NCI-H2227 (cell line): ENCODE measurements around the gene TCL1B.
"Not testable (repeated sequence)": the region's sequence is repeated elsewhere in the genome, so short reads cannot be mapped to it uniquely, and the experiment has no call there.

ENCODE experiments used
- DNase-seq: peaks from one replicate; lab custom pipeline; 2025; ENCODE audit not compliant: unreplicated experiment; lab: John Stamatoyannopoulos, UW

TCL1B gene, protein sequence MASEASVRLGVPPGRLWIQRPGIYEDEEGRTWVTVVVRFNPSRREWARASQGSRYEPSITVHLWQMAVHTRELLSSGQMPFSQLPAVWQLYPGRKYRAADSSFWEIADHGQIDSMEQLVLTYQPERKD

DNA sequence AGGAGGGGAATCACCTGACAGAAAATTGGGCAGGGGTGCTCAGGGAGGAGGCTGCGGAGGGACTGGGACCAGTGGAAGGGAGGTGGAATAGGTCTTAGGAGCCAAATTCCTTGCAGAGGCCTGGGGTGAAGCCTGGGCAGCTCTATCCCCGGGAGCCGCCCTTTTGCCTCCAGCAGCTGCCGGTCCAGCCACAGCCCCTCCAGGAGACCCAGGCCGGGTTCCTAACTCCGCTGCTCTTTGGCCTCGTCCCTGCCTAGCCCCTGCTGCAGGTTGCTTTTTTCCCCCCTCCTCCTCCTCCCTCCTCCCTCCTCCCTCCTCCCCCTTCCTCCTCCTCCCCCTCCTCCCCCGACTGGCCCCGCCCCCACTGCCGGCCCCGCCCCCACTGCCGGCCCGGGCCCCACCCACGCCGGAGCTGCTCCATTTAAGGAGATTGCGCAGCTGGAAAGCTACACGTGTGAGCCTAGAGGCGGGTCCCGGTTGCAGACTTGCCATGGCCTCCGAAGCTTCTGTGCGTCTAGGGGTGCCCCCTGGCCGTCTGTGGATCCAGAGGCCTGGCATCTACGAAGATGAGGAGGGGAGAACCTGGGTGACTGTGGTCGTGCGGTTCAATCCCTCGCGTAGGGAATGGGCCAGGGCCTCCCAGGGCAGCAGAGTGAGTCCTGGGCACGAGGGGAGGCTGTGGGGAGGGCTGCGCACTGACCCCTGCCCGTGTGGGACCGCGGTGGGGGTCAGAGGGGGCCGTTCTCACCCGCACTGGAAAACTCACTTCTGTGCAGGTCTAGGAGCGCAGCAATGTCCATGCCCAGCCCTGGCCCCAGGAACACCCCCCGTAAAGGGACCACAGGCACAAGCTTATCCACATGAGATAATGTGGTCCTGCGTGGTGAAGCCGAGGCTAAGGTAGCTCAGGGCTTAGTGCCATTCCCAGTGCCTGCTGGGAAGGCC lies at the start of gene TCL1B:
TCL1B (plus strand) TSS at position 449 of the 945 bp plus-strand sequence; CDS start at position 491, 42 bp downstream.
- DNase-seq, result no peak

DNA sequence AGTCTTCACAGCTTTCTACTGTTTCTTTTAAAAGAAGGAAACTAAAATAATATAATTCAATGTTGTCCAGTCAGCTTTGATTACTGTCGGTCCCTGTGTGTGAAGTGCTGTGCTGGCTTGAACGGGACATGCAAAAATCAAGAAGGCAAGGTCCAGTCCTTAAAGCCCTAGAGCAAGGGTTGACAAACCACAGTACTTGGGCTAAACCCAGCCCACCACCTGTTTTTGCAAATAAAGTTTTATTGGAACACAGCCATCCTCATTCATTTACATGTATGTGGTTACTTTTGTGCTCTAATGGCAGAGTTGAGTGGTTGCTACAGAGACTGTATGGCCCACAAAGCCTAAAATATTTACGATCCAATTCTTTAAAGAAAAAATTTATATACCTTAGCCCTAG lies 41.2 kb upstream of the TCL1B start:
- DNase-seq, result no peak

DNA sequence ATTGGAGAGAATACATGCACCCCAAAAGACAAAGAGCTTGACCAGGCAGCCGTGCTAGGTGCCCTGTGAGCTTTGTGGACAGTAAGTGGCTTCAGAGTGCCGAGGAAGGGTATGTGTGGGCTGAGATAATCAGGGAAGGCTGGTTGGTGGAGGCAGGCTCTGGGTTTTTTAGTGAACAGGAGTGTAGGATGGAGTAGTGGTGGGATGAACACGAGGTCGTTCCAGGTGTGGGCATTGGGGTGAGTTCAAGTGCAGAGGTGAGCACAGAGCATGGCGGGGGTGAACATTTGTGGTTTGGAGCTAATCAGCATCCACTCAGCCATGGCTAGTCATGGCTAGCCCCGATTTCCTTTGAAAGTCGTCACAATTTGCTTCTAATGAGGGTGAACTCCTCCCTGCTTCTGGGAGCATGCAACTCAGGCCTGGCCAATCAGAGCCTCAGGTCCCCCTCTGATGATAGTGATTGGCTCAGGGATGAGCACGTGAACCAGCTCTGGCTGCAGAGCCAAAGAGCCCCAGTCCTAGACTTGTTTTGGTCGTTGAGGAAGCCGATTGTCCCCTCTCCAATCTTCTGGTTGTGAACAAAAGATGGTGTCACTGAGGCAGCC lies 40.7 kb upstream of the TCL1B start:
- no peak for DNase-seq

DNA sequence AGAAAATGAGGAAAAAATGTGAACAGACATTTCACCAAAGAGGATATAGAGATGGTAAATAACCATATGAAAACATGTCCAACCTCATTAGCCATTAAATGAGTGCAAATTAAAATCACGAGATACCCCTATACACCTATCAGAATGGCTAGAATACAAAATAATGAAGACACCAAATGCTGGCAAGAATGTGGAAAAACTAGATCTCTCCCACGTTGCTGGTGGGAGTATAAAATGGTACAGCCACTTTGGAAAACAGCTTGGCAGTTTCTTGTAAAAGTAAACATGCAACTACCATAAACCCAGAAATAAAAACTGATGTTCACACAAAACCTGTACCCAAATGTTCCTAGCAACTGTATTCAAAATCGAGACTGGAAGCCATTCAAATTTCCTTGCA lies 38.3 kb upstream of the TCL1B start:
- no peak for DNase-seq

DNA sequence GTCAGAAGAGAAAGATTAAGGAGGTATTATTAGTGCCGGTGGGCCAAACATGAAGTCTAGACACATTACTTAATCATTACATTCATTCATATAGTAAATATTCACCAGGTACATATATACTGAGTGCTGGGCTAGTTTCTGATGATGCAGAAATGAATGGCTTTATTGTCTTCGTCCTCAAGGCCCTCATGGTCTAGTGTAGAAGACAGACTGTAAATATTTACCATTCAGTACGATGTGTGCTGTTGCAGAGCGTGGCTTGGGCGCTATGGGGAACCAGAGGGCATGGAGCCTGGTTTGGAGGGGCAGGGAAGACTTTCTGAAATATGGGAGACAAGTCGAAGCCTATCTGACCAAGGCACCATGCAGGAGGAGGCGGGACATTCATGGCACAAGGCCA lies 37.0 kb upstream of the TCL1B start:
- DNase-seq, result no peak

DNA sequence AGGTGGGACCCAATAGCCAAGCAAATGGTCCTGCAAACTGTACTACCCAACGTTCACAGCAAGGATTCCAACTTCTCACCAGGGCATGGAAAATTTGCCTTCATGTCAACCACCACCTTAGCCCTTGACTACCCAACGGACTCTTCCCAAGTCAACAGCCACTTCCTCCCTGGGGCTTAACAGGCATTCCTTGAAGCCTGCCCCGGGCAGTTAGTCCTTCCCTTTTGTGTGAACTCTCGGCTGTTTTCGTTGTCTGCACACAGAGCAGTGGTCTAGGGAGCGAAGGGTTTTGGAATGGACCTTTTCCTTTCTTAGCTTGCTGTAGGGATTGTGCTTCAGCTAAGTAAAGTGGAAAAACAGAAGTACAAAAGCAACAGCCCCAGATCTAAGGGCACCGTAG lies 35.2 kb upstream of the TCL1B start:
- DNase-seq, result no peak

DNA sequence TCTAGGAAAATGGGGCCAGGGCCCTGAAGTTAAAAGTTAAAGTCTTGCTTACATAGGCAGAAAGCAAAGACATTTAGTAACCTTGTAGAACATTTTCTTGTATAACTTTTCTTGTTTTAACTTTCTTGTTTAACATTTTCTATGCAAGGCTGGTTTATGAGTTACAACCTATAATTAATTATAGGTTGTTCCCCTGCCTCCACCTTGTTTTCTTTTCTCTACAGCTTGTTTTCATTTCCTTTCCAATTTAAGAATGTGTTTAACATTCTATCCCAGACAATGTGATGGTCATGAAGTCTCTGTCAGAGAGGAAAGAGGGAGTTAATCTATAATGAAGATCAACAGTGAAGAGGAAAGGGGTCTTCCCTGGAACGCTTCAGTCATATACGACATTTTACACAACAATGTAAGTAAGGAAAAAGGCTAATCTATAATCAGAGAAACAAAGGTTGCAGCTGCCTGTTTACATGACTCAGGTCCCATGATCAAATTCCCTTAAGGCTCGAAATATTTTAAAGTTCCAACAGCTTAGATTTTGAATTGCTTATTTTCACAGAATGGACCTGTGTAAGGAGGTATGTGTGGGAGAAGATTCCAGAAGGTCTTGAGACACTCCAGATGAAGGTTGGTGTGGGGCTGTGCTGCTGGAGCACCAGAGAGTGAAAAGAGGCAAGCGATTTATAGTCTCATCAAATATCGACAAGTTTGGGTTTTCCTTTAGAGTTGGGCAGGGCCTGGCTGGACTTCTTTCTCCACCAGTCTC lies 34.2 kb upstream of the TCL1B start:
- no peak for DNase-seq

DNA sequence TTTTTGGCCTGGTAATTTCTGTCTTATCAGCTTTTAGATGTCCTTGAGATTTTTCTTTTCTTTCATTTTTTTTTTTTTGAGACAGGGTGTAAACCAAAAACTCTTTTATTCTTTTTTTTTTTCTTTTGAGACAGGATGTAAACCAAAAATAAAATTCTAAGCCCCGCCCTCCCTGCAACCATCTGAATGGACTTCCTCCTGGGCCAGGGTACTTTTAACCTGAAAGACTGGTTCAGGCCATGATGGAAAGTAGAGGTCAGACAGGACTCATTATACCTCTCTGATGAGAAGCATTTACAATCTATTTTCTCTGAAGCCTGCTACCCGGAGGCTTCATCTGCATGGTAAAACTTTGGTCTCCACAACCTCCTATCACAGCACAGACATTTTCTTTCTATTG lies 33.5 kb upstream of the TCL1B start:
- DNase-seq, result no peak

DNA sequence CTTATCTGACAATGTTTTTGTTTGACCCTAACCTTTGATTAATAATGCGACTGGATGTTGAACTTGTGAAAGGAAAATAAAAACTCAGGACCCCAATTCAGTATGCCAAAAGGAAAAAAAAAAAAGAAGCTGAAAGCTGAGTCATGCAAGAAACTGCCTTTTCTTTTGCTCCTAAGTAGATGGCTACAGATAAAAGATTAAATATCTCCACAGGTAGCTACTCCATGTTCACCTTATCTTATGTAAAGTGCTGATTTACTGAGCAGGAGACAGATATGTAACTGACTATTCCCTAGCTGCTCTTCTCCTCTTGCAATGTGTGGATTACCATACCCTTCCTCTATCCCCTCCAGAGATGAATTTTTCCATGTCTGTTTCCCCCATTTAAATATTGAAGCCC lies 30.8 kb upstream of the TCL1B start:
- DNase-seq, result no peak

DNA sequence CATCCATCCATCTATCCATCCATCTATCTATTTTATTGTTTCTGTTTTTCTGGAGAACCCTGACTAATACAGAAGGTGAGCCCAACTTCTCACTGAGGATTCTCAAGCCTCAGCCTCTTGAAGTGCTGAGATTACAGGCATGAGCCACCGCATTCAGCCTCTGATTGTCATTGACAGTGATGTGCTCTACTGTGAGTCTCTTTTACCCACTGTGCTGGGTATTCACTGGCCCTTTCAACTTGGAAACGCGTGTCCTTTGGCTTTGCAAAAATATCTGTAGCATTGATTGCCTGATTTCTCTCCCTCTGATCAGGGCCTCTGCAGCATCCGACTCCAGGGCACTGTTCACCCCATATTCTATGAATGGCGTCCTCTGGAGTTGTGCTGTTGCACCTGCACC lies 29.6 kb upstream of the TCL1B start:
- no peak for DNase-seq

DNA sequence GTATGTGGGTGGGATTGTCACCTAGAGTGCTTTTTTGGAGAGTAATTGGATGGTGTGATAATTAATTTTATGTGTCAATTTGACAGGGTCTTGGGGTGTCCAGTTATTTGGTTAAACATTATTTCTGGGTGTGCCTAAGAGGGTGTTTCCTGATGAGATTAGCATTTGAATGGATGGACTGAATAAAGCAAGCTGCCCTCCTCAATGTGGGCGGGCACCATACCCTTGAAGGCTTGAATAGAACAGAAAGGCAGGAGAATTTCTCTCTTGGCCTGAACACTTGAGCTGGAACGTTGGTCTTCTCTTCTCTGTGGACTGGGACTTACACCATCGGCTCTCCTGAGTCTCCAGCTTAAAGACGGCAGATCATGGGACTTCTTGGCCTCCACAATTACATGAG lies 28.8 kb upstream of the TCL1B start:
- DNase-seq, result no peak

DNA sequence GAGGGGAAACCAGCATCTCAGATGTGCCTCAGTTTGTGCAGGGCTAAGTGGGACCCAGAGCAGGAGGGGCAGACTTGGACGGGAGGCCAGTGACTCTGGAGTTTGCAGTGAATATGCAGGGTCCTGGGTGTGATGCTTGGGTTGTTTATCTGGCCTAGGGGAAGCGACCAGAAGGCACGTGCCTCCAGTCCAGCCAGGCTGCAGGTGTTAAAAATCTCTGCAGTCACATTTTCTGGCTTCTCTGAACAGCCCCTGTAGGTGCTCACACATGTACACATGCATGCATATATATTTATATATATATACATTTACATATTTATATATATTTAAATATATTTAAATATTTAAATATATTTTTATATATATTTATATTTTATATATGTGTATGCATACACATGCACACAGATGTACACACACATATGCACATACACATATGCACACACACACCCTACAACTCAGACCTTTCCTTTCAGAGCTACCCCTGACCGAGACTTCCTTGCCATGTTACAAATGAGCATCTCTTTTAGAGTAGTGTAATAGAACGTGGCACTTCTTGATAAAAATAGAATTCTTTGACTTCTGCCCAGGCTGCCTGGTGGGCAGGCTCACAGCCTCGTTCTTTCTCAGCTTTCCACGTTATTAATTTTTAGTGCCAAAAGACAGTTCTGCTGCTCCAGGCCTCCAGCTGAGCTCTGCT lies 26.8 kb upstream of the TCL1B start:
- no peak for DNase-seq

DNA sequence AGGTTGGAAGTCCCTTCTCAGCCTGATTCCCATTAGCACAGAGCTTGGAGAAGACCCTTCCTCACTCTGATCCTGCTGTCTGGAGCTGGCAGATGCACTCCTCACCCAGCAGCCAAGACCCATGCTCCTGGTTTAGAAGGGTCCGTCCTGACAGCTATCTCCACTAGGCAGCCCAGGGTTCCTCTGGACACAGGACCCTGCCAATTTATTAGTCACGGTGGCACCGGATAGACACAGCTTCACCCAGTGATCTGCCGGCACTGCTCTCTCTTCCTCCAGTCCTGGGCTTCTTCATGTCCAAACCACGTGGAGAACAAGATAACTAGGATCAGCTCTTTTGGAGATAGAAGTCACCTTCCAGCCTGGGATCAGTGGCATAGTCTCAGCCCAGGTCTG lies 26.2 kb upstream of the TCL1B start:
- no peak for DNase-seq

DNA sequence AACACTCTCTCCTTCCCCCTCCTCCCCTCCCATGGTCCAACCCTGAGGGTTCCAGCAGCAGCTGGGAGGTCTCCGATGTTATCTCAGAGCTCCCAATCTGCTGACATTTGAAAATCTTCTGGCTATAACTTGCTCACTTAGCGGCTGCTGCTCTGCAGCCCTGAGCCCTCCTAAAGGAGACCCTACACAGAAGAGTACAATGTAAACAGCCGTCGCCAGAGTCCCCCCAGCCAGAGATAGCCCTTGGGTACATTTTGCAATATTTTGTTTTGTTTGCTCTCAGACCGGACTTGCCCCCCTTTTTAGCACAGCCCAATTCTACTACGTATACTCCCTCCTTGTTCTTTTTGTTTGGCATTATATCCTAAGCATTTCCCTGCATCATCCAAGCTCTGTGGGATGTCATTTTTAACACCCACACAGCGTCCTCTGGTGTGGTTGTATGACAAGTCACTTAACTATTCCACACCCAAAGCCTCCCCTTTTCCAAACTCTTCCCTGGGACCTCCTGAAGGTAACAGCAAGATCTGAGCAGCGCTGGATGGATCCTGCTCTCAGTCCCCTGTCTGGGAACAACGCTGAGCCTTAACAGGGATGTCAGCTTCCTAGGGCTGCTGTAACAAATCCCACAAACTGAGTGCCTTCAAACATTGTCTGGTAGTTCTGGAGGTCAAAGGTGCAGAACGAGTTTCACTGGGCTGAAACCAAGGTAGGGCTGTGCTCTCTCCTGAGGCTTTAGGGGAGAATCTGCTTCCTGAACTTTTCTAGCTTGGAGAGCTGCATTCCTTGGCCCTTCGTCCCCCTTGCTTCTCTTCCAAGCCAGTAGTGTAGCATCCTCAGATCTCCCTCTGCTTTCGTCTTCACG lies 25.3 kb upstream of the TCL1B start:
- no peak for DNase-seq

DNA sequence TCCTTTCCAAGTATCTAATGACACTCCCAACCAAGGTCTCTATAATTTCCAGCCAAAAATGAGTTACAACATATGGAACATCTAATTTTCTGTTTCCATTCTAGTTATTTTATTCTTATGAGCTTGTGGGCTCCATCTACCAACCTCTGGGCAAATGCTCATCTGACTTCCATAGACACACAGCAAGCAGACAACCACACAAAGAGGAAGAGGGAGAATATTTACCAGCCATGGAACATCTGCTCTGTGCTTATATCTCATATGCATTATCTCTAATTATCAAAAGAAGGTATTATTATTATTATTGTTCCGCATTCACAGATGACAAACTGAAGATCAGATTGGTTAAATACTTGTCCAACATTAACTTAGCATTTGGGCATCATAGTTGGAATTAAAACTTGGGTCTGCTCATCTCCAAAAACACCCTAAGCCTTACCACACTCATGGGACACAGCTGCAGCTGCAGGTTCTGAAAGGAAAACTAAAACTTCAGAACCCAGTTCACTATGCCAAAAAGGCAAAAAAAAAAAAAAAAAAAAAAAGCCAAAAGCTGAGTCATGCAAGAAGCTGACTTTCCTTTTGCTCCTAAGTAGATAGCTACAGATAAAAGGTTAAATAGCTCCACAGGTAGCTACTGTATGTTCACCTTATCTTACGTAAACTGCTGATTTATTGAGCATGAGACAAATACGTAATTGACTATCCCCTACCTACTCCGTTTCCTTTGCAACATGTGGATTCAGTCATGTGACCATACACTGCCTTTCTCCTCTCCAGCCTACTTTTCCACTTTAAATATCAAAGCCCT lies 23.6 kb upstream of the TCL1B start:
- no peak for DNase-seq

DNA sequence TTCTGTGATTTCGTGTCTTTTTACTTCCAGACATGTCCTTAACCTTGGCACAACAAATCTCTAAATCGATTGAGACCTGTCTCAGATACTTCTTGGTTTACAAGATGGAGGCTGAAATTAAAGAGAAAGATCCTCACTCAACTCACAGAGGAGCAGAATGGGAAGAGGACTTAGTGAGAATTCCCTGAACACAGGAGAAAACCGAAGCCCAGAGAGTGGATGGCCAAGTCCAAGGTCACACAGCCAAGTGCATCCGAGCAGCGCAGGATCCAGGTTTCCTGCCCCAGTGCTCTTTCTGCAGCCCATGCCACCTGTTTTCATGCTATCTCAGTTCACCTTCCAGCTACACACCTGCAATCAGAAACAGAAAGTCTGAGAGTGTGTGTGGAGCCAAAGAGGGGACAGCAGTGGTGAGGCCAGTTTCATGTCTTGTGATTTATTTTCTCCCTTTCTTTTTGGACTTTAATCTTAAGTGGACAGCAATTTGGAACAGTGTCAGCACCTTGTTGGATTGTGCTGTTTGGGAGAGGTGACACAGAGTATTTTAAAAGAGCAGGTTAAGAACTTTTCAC lies 22.9 kb upstream of the TCL1B start:
- DNase-seq, result no peak

DNA sequence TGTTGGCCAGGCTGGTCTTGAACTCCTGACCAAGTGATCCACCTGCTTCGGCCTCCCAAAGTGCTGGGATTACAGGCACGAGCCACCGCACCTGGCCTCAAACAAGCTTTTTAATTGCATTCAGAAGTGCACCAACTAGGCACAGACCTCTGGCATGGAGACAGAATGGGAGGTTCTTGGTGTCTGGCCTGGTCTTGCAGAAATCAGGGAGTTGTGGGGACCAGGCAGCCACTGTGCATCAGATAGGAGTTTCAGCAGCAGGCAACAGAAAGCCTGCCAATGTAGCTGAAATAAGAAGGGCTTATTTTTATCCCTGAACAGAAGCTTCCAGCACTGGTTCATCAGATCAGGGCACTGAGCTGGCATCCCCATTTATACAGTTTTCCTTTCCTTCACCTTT lies 22.2 kb upstream of the TCL1B start:
- no peak for DNase-seq

DNA sequence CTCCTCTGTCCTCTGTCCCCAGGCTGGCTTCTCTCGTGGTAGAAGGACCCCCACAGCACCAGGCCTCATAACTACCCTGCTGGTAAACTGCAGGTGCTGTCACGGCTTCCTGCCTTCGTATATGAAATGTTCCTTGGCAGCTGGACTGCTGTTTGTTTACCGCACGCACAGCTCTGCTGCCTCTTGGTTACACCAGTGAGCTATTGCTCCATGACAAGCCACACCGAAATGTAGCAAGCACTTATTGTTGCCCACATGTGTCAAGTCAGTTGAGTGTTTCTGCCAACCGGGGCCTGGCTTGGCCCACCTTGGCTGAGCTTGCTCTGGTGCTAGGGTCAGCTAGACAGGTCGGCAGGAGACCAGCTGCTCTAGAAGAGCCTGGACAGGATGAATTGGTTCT lies 21.7 kb upstream of the TCL1B start:
- no peak for DNase-seq

DNA sequence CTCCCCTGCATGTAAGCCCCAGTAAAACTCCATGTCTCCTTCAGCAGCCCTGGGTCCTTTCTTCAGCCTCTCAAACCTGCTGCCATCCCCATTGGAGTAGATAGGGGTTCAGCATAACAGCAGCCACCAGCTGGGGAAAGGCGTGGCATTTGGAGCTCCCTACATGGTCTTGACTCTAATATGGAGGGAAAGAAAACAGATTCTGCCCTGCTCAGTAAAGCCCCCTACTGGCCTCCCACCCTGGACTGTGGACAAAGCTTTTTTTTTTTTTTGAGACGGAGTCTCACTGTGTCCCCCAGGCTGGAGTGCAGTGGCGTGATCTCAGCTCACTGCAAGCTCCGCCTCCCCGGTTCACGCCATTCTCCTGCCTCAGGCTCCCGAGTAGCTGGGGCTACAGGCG lies 20.7 kb upstream of the TCL1B start:
- DNase-seq, result not testable (repeated sequence)
